Stimulated activated naive CD4-positive, alpha-beta T cell treated with Interleukin-2 at 50 U/mL for 16 hours (primary cell): ENCODE measurements around the gene MET.

Experiments used
- DNase-seq: peaks from one replicate; lab custom pipeline; 2025; lab: John Stamatoyannopoulos, UW

Gene MET

DNA sequence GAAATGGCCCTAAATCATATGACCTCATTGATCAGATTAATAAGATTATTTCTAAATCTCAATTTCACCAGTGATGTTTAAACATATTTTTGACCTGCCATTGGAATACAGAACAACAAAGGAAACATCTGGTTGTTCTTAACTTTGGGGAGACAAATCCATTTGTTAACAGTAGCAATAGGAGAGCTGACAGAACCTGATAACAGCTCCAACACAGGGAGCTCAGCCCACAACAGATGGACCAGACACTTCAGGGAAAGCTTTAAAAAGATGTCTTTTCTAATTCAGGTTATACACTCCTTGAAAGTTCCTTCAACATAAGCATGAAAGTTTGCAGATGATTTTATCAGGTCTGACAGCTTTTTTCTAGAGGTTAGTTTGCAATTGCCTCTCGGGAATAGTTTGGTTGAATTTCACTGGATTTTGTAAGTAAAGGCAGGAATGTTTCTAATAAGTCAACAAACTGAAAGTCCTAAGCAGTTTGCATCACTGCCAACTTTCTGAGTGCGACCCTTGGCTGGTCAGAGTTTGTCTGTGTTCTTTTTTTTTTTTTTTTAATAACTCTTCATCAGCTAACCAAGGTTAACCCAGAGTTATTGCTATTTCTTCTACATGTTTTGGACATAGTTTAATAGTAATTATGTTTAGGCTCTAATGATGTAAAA lies 6.5 kb upstream of the MET start:
- DNase-seq = no peak

DNA sequence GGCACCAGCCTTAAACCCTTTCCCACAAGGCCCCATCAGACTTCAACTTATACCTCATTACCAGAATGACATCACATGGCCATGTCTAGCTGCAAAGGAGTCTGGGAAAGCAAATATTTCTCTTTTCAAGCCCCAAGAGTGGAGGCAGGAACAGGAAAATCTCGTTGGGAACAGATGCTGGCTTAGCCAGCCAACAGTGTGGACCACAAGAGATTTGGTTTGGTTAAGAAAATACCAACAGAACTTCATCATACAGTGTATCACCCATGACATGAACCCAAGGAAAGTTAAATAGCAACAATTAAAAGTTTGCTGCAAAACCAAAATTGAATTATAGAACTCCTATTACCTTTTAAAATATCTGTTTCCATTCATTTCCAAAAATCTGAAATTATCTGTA lies 2.2 kb upstream of the MET start:
- DNase-seq = no peak

DNA sequence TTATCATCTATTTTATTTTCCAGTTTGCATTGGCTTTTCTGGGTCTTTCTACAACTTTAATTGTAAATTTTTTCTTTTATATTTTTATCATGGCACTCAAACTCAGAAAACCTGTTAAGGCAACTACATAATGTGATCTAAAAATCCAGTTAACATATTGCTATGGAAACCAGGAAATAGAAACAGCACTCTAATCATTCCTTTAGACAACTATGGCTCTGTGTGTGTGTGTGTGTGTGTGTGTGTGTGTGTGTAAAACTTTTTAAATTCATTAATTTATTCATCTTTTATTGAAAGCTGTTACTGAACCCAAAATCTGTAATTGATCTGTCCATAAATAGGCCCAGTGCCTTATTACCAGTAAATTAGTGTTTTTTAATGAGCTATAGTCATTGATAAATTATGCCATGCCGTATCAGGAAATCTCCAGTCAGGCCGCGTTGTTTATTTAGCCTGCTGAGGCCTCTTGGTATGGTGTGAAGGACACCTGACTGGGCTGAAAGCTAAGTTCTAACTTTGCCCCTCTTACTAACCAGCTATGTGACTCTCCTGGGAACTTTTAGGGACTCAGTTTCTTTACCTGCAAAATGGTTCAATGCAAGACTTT lies 1.5 kb upstream of the MET start:
- no peak for DNase-seq

DNA sequence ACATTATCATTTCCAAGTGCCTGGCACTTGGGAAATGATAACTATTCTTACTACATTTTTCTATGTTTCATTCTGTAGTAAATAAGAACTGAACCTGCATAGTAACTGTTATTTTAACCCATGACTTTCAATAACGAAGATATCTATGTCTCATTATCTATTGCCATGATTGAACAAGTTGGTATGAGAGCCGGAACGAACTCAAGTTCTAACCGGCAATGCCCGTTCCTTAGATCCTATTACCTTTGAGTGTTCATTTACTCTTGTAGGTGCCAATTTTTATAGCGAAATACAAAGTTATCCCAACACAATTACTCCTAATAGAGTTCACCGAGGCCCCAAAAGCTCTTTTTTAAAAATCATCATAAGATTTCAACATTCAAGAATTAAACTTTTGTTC lies 885 bp upstream of the MET start:
- no peak for DNase-seq

DNA sequence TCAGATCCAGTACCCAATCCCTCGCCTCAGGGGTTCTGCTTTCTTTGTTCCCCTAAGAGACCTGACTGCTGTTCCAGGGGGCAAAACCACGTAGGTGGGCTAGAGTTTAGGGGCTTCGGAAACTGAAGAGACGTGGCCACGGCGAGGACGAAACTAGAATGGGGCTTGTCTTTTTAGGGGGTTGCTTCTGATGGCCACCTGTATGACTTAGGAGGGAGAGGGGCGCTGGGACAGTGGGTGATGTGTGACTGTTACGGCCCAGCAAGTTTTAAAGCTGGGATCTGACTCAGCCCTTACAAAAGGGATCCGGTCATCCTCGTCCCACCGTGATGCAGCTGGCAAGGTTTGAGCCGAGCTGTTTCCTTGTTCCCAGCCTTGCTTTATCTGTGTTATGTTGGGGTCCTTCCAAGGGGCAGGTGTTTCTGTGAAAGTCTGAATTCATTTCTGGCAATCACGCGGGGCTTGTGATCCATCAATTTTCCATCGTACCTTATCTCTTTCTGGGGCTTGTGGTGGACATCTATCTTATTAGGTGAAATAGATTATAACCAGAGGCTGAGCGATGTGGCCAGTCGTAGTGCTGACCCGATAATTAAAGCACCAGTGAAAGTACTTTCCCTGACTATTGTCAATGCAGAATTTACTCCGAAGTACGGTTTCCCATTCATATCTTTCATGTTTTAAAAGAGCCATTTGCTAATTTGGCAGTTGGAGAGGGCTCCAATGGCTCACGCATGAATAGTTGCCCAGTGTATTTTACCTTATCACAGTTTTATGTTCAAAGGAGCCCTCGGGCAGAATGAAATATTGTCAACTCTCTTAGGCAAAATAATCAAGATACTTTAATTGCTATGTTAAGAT lies 830 bp downstream of the MET start:
- no peak for DNase-seq

DNA sequence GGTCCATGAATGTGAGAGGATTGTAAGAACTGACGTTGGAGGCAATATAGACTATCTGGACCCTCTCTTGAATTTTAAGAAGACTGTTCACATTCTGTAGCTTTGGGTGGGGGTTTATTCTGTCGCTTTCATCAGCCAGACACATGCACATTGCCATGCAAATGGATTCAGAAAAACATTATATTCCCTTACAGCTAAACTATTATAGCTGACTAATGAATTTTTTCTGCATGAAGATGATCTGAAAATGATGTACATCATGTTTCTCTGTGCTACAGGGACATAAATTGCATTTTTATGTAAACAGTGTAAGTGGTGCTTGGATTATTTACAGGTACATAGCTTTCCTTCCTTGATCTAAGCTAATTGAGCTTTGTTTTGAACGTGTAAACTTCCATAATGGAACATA lies 1.5 kb downstream of the MET start:
- no peak for DNase-seq

DNA sequence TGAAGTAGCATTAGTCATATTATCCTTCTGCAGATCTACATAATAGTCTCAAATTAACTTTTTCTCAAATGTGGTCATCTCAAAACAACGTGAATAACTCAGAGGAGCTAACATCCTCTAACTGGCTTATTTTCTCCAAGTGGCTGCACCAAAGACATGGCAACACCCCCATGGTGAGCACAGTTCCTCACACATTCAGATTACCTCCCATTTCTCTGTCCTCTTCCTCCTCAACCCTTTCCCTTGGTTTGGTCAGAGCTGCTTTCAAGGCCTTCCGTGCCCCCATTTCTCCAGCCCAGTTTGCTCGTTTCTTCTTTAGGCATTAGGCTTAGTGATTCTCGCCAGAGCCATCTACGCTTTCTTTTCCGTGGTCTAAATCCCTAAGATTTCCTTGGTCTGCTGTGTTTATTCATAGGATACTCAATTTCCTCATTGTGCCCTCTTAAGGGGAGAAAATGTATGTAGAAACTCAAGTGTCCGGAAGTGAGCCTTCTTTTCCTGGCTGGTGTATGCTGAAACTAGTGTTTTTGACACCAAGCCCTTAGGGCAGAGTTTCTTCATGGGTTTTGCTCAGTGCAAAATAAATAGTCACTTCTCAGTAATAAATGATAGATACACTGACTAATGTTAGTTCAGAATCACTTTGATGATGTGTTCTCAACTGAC lies 2.6 kb downstream of the MET start:
- no peak for DNase-seq

DNA sequence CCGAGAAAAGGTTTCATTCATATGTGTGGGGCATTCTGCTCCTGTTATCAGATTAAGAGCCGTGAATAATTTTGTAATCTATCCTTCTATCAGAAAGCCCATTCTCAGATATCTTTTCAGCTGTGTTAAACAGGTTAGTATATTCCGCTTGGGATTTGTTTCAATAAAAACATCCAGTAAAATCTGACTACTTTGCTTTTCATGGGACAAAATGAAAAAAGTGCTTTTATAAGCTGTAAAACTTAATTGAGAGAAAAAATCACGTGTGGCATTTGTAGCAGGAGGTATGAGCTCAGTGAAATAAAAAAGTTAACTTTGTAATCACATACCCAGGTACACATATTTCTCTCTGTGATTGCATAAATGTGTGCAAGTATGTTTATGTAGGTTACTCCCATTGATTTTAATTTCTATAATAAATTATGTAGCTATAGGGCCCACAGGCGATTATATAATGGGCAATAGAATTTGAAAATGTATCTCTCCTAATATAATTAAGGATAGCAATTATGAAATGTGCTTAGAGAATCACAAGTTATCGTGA lies 3.9 kb downstream of the MET start:
- no peak for DNase-seq

DNA sequence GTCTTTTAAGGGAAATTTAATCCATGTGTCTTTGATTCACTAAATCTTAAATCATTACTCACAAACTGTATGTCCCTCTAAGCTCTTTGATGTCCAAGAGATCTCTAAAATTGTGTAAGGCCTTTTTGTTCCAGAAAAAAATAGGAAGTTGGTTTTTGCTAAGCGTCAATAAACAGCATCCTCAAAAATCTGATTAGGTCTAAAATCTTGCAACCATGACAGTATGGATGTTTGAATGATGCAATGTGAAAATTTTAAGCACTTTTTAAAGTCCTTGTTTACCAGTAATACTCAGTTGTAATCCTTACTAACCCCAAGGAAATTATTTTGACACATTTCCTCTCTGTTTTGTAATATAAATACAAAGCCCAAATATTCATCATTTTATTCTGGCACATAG lies 6.8 kb downstream of the MET start:
- no peak for DNase-seq

DNA sequence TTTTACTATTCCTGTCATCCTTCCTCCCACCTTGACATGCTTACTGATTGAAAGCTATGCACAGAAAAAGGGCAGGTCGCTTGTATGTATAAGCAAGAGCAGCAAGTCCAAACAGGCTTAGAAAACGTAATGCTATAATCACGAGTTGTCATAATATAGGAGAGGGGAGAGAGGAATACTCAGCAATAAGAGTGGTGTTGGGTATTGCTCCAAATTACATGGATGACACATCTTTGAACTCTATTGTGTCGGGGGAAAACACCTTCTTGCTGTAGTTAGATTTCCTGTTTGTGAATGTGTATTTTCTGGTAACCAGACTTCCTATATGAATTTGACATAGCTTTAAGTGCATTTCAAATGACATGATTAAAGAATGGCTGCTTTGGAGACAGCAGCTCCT lies 7.5 kb downstream of the MET start:
- no peak for DNase-seq

DNA sequence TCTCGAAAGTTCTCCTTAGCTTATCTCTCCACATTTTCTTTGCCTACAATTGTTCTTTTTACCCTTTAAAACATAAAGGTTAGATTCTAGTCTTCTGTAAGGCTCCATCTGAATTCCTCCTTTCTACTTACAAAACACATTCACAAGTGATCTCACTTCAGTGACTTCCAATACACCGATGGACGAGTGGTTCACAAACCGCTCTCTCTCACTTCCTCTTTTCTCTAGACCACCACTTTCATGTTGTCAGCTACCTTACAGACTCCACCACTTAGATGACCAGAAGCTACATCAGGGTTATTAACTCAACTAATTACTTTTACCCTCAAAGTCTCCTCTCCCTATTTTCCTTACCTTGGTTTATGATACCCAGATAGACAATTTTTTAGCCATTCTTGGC lies 11.8 kb downstream of the MET start:
- DNase-seq = no peak

DNA sequence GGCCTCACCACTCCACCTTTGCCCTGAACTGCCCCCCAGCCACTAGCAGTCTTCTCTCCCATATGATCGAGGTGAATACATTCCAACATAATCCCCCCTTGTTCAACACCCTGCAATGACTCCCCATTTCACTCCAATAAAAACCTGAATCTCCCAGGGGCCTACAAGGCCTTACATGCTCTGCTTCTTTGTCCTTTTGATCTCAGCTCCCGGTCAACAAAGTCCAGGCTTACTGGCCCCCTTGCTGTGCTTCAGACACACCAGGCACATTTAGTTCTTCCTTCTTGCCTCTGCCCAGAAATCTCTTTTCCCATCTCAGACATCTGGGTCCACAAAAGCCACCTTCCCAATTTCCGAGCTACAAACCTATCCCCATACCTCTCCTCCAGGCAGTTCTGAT lies 14.0 kb downstream of the MET start:
- no peak for DNase-seq

DNA sequence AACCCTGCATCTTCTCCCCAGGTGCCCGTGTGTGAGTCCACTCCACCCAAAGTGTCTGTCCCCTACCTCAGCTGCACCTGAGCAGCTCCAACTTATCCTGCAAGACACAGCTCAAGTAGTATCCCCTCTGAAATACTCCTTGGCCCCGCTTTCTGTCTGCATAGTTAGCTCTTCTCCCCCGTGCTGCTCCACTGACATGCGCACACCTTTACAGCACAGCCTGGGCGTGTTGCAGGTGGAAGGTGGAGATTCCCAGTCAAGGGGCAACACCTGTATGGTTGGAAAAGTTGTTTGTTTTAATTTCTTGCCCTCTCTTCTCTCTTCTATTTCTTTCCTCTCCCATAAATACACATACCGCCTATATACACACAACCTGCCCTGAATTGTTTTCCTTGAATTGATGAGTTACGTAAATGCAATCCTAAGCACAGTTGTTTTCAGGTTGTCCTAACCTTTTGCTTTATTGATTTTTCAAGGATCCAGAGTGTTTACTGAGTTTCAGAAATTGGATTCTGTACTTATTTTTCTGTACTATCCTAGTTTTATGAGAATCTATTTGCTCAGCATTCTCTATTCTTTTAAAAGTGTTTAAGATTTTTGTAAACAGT lies 14.9 kb downstream of the MET start:
- no peak for DNase-seq

DNA sequence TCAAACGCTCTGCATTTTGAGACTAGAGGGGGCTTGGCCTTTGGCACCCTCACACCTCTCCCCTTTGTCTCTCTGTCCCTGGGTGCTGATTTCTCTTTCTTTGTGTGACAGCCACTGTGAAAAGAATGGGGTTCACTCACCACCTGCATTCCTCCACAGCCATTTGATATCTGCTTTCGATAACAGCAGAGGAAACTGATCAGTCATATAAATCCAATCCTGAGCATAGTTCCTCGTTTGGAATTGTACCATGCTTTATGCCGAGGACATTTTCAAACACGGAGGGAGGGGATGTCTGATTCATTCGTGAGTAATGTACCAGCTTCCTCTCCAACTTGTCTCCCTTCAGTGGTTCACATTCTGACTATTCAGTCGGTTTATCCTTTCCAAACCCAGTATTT lies 15.8 kb downstream of the MET start:
- no peak for DNase-seq

DNA sequence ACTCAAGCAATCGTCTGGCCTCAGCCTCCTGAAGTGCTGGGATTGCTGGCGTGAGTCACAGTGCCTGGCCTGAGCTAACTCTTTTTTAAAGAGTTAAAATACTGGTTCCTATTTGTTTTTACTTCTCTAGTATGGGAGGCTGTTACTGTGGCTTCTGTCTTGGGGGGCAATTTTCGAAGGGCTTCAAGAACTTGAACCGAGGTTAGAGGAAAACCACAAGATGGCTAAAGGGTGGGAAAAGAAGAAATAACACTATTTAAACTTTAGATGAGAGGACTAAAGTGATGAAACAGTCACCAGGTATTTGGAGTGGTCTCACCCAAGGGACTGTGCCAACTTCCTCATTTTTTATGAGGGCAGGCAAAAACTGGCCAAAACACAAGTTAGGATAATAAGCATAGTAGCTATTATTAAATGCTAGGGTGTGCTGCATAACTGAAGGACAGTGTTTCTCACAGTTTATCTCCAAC lies 17.8 kb downstream of the MET start:
- no peak for DNase-seq

DNA sequence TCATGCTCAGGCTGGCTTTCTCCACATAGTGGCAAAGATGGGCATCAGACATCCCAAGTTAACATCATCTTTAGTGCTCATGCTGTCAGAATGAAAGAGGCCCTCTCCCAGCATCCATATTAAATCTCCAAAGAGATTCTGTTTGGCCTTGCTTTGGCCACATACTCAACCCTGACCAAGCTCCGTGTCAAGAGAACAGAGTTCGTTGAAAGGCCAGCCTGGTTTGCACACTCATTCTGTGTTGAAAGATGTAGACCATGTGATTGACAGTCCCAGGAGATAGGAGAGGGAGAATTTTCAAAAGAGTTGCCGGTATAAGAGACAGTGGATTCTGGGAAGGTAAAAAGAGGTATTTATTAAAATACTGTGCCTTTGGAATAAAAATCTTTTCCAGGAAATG lies 19.7 kb downstream of the MET start:
- DNase-seq = no peak

DNA sequence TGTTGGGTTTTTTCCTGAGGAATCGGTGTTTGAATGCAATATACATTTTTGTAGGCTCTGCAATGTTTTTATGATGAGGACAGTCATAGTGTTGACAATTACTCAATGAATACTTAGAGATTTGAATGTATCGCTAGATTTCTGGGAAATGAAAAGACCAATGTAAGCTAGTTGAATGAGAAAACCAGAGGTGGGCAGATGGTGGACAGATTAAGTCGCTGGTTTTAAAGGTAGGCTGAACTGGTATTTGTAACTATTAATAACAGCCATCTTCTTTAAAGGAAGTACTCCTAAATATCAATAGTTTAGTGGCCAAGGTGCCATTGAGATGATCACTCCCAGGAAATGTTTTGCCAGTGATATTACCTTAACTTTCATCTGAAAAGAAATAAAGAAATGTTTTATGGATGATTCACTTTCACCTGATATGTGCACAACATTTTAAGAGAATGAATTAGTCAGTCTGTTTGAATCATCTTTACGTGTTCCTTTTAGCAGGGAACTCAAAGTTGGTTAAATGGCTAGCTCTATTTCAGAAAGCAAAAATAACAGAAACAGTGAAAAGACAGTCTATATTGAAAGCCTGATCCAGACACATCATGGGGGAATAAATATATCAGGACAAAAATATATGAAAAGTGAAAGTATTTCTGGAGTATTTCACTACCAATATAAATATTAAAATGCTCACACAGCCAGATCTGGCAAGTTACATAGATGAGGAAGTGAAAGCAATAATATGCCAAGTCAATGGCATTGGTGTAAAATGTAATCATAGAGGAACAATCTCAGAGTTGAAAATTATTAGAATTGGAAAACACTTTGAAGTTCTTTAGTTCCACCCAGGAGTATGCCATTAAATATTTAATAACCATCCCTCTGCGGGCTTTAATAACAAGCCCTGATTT lies 20.7 kb downstream of the MET start:
- no peak for DNase-seq

DNA sequence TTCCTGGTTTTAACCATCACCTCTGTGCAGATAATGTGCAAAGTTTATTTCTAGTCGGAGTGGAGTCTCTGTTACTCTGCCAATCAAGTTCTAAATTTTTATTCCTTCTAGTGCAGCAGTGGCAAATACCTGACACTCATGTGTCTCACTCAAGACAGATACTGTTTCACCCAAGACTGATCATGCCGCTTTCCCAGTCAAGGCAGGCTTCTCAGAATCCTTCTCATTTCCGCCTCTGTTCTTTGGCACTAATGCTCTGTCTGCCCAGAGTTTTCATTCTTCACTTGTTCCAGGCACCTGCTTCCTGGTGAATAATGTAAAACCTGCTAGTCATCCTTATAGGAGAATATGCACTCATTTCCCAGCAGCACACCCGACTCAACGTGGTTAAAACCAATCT lies 24.7 kb downstream of the MET start:
- no peak for DNase-seq

DNA sequence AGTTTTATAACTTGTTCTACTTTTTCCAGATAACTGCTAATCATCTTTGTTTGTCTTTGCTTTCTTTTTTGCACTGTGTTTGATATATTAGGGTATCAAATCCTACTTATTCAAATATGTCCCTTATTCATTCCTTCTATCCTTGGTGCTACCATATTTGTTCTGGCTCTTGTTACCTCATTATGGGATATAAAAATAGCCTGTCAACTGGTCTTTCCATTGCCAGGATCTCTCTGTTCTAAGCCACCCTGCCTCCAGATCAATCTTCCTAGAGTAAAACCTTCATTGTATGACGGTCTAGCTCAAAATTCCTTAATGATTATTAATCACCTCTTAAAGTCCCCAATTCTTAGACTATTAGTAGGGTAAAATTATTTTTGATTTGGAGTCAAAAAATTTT lies 25.2 kb downstream of the MET start:
- no peak for DNase-seq

DNA sequence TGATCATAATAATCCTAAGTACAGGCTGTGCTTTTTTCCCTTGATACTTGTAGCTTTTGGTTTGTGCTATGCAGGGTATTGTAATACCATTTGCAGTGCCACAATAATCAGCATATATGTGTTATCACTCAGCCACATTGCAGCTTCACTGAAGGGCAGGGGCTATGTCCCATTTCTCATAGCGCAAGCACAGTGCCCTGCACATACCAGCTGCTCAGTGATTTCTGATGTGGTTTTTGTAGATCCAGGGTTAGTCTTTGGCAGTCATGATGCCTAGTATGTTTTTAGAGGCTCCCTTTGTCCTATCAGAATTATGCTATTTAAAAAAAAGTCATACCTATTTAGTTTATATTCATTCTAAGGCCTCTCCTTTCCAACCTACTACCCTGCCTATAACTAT lies 25.8 kb downstream of the MET start:
- DNase-seq = no peak

DNA sequence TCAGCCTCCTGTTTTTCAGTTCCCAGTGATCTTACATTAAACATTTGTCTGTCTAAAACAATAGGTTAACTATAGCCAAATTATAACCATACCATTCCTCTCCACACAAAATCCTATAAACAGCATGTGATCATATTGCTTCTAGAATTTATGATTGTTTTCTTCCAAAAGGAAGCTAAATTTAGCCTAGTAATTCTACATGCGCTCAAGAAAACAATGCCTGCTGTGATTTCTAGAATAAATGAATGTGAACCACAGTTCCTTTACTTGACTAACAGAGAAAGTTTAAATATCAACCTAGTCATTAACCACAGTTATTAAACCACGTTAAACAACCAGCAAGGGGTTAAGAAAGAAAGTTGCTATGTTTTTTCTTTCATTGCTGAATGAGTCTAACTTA lies 26.4 kb downstream of the MET start:
- DNase-seq = no peak
